H1 (cell line): ENCODE results near the gene PKM. TPM values are rescaled to one million over a fixed set of nuclear protein-coding genes. Genes with fewer than 3 reads are reported as not detected.

Experiments used
- polyA plus RNA-seq, 7 experiments: library from polyadenylated mRNA; depleted of rRNA in 3 of 7; stranded (reverse) in 5 of 7; unstranded in 2 of 7; fragments of >200 nt in 5 of 7; fragments of 200-250 nt in 2 of 7; gene quantifications; 1 replicate in 5 of 7; 2 replicates in 1 of 7; 4 replicates in 1 of 7; pipeline versions ENCODE4 v1.2.1 to v1.2.3, GENCODE V29; 2011 to 2013; ENCODE audit warnings: missing spikeins in 2 of 7, mixed read lengths in 2 of 7
- total RNA-seq: library from RNA; stranded (reverse); fragmentation: NEBNext Ultra II Directional; extraction: Animal tissue kit (Norgen Biotek cat#: 25700); gene quantifications from 2 replicates; pipeline ENCODE4 v1.2.1, GENCODE V29; 2021
- TF ChIP-seq, protein P1 (sequence below): IDR thresholded peaks from 2 replicates; pipeline ENCODE4 v1.6.1; 2011; ENCODE audit warnings: low read length, improper control_type of control experiment

PKM gene
- total and polyA plus RNA-seq, 2 of the 8 experiments (the other 6 are each of a cell fraction or from before 2014, with no cell fraction given), result 780 to 856 TPM

DNA sequence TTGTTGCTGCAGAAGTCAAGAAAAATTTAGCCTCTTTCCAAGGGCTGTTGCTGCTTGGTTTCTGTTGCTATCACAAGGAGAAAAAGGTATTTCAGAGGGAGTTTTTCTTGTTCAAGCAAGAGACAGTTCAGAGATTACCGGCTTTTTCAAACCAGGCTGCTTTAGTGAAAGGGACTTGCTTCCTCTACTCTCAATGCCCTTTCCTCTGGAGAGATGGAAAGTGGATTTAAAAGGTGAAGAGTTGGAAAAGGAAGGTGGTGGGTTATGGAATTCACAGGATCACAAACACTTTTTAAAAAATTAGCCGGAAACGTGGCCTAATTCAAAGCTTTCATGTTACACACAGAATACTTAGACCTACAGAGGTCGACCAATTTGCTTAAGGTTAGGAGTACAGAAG, 40.2 kb upstream of the PKM start (continued):
- TF ChIP-seq, protein P1, sequence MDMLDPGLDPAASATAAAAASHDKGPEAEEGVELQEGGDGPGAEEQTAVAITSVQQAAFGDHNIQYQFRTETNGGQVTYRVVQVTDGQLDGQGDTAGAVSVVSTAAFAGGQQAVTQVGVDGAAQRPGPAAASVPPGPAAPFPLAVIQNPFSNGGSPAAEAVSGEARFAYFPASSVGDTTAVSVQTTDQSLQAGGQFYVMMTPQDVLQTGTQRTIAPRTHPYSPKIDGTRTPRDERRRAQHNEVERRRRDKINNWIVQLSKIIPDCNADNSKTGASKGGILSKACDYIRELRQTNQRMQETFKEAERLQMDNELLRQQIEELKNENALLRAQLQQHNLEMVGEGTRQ, result no peak
